ENCODE measurements around the gene VAV1.
"Not testable (repeated sequence)": the region's sequence is repeated elsewhere in the genome, so short reads cannot be mapped to it uniquely, and the experiment has no call there.

VAV1 gene

GRCh38 chr19:6744381-6745301 lies 27.9 kb upstream of the VAV1 start:
- H3K27ac ChIP-seq: peak overlapping the region; percentile 41
- TF ChIP-seq ZFX (IDR thresholded peaks at IDR 0.05) (no peak), CTCF (conservative IDR thresholded peaks at IDR 0.05) (no peak)

DNA sequence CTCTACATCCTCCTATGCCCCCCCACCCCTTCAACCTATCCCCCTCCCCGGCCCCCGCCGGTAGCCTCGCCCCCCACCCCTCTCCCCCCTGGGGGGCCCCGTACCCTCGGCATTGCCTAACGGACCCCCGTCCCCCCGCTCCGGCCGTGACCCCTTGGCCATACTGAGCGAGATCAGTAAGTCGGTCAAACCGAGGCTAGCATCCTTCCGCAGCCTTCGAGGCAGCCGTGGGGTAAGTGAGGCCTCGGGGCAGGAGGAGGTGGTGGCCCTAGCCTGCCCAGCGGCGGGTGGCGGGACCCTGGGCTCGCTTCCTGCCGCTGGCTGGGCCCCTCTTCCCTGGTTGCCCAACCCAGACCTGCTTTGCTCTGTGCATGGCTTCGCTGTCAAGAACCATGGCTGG lies 26.5 kb upstream of the VAV1 start:
- H3K27ac ChIP-seq: no peak overlapping the region
- TF ChIP-seq CTCF (conservative IDR thresholded peaks at IDR 0.05) (no peak), ZFX (IDR thresholded peaks at IDR 0.05) (no peak)

- not testable (repeated sequence) for H3K27ac ChIP-seq
Measured at GRCh38 chr19:6748543-6748942, 24.0 kb upstream of the VAV1 start.

GRCh38 chr19:6750062-6750461 lies 22.4 kb upstream of the VAV1 start:
- H3K27ac ChIP-seq: no peak overlapping the region
- TF ChIP-seq ZFX (IDR thresholded peaks at IDR 0.05): no peak
- no peak for TF ChIP-seq CTCF (conservative IDR thresholded peaks at IDR 0.05)

DNA sequence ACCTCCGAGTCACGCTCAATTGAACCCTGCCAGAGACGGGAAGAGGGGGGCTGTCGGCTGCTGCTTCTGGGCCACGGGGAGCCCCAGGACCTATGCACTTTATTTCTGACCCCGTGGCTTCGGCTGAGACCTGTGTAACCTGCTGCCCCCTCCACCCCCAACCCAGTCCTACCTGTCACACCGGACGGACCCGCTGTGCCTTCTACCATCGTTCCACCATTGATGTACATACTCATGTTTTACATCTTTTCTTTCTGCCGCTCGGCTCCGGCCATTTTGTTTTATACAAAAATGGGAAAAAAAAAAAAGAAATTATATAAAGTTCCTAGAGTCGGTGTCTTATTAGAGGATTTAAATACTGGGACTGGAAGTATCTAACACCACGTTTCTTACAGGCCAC lies 21.3 kb upstream of the VAV1 start:
- no peak overlapping the region for H3K27ac ChIP-seq
- TF ChIP-seq ZFX (IDR thresholded peaks at IDR 0.05) (no peak), CTCF (conservative IDR thresholded peaks at IDR 0.05) (no peak)

DNA sequence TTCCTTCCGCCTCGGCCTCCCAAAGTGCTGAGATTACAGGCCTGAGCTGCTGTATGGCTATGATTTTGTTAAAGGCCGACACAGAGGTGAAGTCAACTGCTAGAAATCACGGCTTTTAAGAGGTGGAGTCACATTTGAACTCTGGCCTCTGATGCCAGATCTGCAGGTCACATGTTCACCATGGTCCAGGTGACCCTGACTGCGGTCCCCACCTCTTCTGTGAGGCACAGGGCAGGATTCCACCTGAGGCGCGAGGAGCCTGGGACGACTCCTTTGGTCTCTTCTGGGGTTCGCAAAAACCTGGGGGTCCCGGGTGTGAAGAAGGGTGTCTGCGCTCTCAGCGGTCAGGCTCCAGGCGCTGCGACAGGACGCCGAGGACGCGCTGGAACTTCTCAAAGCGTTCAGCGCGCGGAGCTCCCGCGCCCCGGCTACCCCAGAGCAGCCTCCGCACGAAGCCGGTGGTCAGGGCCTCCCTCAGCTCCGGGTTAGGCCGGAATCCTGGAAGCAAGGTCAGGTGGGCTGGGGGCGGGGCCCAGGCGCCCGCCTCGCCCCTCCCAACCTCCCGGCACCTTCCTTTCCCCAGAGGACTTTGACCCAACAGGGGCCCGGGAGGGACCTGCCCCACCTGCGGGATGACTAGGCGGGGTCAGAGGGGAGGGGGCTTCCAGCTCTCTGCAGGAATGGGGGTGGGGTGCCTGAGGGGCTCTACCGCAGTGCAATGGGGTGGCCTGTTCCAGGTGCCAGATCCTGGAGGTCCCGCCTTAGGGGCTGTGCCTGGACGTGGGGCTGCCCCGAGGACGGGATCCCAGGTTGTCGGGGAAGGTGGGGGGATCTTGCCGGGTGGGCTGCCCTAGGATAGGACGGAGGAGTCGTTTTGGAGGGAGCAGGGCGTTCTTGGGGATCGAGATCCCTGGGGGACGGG lies 20.0 kb upstream of the VAV1 start:
- H3K27ac ChIP-seq: no peak overlapping the region
- no peak for TF ChIP-seq ZFX (IDR thresholded peaks at IDR 0.05)
- TF ChIP-seq CTCF (conservative IDR thresholded peaks at IDR 0.05): no peak

GRCh38 chr19:6753178-6754031 lies 19.1 kb upstream of the VAV1 start:
- H3K27ac ChIP-seq: no peak overlapping the region
- TF ChIP-seq ZFX (IDR thresholded peaks at IDR 0.05): no peak
- TF ChIP-seq CTCF (conservative IDR thresholded peaks at IDR 0.05): no peak

Measured in C4-2B (cell line).